ENCODE data around the gene RAD23A. TPM values are rescaled to one million over a fixed set of nuclear protein-coding genes. Genes with fewer than 3 reads are reported as not detected.

The RAD23A gene
- total and polyA plus RNA-seq, 10 of the 15 experiments (the other 5 are each of a cell fraction or from before 2014, with no cell fraction given), result 8.8 to 198 (median 119) TPM

DNA sequence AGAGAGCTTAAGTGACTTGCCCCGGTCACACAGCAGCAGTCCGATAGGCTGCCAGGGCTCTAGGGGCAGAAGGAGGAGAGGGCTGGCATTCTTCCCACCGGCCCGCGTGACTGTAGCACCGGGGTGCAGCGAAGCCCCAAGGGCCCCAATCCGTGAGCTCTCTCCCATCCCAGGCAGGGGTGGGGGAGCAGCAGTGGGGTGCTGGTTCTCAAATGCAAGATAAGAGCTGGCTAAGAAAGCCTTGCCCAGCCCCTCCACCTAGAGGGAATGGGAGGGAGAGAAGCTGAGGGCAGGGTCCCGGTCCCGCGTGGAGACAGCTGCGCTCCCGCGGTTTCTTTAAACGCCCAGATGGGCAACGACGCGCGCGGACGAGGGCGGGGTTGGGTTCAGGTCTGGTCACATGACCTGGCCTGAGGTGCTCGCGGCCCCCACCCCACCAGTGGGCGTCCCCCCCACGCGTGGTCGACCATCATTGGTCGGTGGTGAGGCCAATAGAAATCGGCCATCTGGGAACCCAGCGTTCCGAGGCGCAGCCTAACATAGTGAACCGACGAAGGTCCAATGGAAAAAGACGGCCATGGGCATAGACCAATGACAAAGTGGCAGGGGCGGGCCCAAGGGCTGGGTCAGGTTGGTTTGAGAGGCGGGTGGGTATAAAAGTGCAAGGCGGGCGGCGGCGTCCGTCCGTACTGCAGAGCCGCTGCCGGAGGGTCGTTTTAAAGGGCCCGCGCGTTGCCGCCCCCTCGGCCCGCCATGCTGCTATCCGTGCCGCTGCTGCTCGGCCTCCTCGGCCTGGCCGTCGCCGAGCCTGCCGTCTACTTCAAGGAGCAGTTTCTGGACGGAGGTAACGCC lies 7.5 kb upstream of the RAD23A start, which contains the start of gene CALR (continued):
- TF ChIP-seq, protein P1, sequence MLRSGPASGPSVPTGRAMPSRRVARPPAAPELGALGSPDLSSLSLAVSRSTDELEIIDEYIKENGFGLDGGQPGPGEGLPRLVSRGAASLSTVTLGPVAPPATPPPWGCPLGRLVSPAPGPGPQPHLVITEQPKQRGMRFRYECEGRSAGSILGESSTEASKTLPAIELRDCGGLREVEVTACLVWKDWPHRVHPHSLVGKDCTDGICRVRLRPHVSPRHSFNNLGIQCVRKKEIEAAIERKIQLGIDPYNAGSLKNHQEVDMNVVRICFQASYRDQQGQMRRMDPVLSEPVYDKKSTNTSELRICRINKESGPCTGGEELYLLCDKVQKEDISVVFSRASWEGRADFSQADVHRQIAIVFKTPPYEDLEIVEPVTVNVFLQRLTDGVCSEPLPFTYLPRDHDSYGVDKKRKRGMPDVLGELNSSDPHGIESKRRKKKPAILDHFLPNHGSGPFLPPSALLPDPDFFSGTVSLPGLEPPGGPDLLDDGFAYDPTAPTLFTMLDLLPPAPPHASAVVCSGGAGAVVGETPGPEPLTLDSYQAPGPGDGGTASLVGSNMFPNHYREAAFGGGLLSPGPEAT (IDR thresholded peaks at IDR 0.05; ENCODE audit: low read depth), result 0 out of 2 replicates have a peak, but pooled peaks have one; percentile 32
- TF ChIP-seq SMAD1 (IDR thresholded peaks at IDR 0.05; ENCODE audit: low read depth, partially characterized antibody) (peak; percentile 69), ELK1 (IDR thresholded peaks at IDR 0.05; ENCODE audit: low read depth, low read length) (no peak), TCF7 (IDR thresholded peaks at IDR 0.05; ENCODE audit: borderline replicate concordance) (no peak), BCL11A (IDR thresholded peaks at IDR 0.05; ENCODE audit: low read depth, low read length) (no peak), NRF1 (conservative IDR thresholded peaks at IDR 0.05; ENCODE audit: low read depth, low read length) (no peak), ZNF592 (IDR thresholded peaks at IDR 0.05) (no peak), SPI1 (IDR thresholded peaks at IDR 0.05; ENCODE audit: borderline replicate concordance, insufficient read depth, low read depth, low read length) (no peak), SREBF1 (IDR thresholded peaks at IDR 0.05; ENCODE audit: low read length) (no peak), ZNF274 (IDR thresholded peaks at IDR 0.05; ENCODE audit: insufficient read depth, insufficient read length) (no peak), RAD21 (IDR thresholded peaks at IDR 0.05; ENCODE audit: insufficient read depth, low read depth, low read length) (no peak), ZSCAN29 (IDR thresholded peaks at IDR 0.05) (no peak), JUND (IDR thresholded peaks at IDR 0.05; ENCODE audit: low read depth, low read length) (no peak), ZNF24 (IDR thresholded peaks at IDR 0.05) (no peak)
- TF ChIP-seq, protein P2, sequence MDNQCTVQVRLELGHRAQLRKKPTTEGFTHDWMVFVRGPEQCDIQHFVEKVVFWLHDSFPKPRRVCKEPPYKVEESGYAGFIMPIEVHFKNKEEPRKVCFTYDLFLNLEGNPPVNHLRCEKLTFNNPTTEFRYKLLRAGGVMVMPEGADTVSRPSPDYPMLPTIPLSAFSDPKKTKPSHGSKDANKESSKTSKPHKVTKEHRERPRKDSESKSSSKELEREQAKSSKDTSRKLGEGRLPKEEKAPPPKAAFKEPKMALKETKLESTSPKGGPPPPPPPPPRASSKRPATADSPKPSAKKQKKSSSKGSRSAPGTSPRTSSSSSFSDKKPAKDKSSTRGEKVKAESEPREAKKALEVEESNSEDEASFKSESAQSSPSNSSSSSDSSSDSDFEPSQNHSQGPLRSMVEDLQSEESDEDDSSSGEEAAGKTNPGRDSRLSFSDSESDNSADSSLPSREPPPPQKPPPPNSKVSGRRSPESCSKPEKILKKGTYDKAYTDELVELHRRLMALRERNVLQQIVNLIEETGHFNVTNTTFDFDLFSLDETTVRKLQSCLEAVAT (IDR thresholded peaks at IDR 0.05), result no peak
- TF ChIP-seq, protein P3, sequence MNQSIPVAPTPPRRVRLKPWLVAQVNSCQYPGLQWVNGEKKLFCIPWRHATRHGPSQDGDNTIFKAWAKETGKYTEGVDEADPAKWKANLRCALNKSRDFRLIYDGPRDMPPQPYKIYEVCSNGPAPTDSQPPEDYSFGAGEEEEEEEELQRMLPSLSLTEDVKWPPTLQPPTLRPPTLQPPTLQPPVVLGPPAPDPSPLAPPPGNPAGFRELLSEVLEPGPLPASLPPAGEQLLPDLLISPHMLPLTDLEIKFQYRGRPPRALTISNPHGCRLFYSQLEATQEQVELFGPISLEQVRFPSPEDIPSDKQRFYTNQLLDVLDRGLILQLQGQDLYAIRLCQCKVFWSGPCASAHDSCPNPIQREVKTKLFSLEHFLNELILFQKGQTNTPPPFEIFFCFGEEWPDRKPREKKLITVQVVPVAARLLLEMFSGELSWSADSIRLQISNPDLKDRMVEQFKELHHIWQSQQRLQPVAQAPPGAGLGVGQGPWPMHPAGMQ (IDR thresholded peaks at IDR 0.05; ENCODE audit: borderline replicate concordance), result no peak
- TF ChIP-seq, protein P4, sequence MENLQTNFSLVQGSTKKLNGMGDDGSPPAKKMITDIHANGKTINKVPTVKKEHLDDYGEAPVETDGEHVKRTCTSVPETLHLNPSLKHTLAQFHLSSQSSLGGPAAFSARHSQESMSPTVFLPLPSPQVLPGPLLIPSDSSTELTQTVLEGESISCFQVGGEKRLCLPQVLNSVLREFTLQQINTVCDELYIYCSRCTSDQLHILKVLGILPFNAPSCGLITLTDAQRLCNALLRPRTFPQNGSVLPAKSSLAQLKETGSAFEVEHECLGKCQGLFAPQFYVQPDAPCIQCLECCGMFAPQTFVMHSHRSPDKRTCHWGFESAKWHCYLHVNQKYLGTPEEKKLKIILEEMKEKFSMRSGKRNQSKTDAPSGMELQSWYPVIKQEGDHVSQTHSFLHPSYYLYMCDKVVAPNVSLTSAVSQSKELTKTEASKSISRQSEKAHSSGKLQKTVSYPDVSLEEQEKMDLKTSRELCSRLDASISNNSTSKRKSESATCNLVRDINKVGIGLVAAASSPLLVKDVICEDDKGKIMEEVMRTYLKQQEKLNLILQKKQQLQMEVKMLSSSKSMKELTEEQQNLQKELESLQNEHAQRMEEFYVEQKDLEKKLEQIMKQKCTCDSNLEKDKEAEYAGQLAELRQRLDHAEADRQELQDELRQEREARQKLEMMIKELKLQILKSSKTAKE (IDR thresholded peaks at IDR 0.05; ENCODE audit: low read depth, poor library complexity, severe bottlenecking), result no peak

Measured in GM12878 (cell line).